ENCODE measurements around the gene RNF220. TPM values are rescaled to one million over a fixed set of nuclear protein-coding genes. Genes with fewer than 3 reads are reported as not detected.

RNF220 gene
- total and polyA plus RNA-seq, 2 donors (not counting 3 experiments of a cell fraction or from before 2014, with no cell fraction given) = 62.7 to 66.6 TPM

DNA sequence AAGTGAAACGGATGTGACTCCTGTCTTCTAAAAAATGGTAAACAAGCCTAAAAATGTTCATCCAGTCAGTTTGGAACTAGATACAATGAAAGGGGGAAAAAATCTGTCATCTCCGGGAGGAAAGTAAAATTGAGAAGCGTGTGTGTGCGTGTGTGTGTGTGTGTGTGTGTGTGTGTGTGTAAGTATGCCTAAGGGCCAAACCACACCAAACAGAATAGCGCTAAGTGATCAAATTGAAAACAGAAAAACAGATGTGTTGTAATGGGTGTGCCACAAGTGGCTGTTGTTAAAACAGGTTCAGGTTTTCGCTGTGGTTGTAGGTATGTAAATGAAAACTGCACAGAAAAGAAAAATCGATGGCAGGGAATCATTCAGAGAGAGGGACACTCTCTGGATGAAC is 106.7 kb downstream of the RNF220 start:
- no peak overlapping the region for H2AFZ ChIP-seq (ENCODE audit: low read depth, low read length)
- ChIA-PET POLR2A (no interaction called here), CTCF (interaction anchor here (2.0 kb wide), 1 partner anchor 134 kb away, joined by 8 read pairs; no protein-coding TSS in a partner anchor)
- no peaks in the 10 kb centered on the region for H3K9me3 ChIP-seq (replicated peaks; ENCODE audit: control insufficient read depth, insufficient read depth, low read length)
- H4K20me1 ChIP-seq (replicated peaks; ENCODE audit: control insufficient read depth, extremely low read depth, insufficient read depth, low read length) = no peaks in the 10 kb centered on the region
- no peaks in the 10 kb centered on the region for H3K9me1 ChIP-seq (replicated peaks; ENCODE audit: control insufficient read depth, extremely low read depth, insufficient read depth, low read length)
- FAIRE-seq (no peak), DNase-seq (ENCODE audit: low read depth, low spot score) (no peak)
- H3K9ac ChIP-seq (replicated peaks; ENCODE audit: extremely low read depth, insufficient read depth, low read length) = no peak overlapping the region
- peaks cover 33 to 36% of the 10 kb centered on the region in 2 experiments for H3K27me3 ChIP-seq (ENCODE audit: control insufficient read depth in 2 of 2, insufficient read depth in 2 of 2, low read length in 2 of 2)
- no peaks in the 10 kb centered on the region for H3K79me2 ChIP-seq (ENCODE audit: control insufficient read depth, insufficient read depth, low read length)
- TF ChIP-seq CTCF (IDR thresholded peaks at IDR 0.05; ENCODE audit: extremely low read depth in 1 of 2, insufficient read depth in 1 of 2, low read depth in 1 of 2, low read length in 2 of 2) (no peak), POLR2A (IDR thresholded peaks at IDR 0.05; ENCODE audit: low read depth, low read length) (no peak), MYC (IDR thresholded peaks at IDR 0.05; ENCODE audit: low read depth, low read length) (no peak), GATA2 (IDR thresholded peaks at IDR 0.05; ENCODE audit: insufficient read depth, insufficient read length, low read depth, low read length) (no peak), EZH2 (IDR thresholded peaks at IDR 0.05; ENCODE audit: borderline replicate concordance, low read depth, low read length, severe bottlenecking) (no peak), POLR2AphosphoS5 (IDR thresholded peaks at IDR 0.05; ENCODE audit: insufficient read depth, low read depth, low read length) (no peak), JUN (IDR thresholded peaks at IDR 0.05; ENCODE audit: borderline replicate concordance, insufficient read depth, insufficient read length, low read depth) (no peak), MAX (IDR thresholded peaks at IDR 0.05; ENCODE audit: insufficient read depth, insufficient read length) (no peak)
- intact Hi-C loops (cut with micrococcal nuclease) (no loop called here), dilution Hi-C loops (cut with MboI; ENCODE audit: extremely low pct_ligation_motif_present, low sequenced_read_pairs) (no loop called here)
- H3K4me1 ChIP-seq (ENCODE audit: control insufficient read depth, extremely low read depth, insufficient read depth, low read length) = no peaks in the 10 kb centered on the region
- H3K4me2 ChIP-seq (ENCODE audit: insufficient read depth, low read length) = no peak overlapping the region
- BruUV-seq (replicated peaks) = no TSS peak
- H3K27ac ChIP-seq (ENCODE audit: insufficient read depth, low read depth, low read length) = no peak overlapping the region
- H3K4me3 ChIP-seq (replicated peaks in 1 of 3; ENCODE audit: insufficient read depth in 1 of 3, low read depth in 1 of 3, low read length in 3 of 3) = no peak overlapping the region
- no peaks in the 10 kb centered on the region for H3K36me3 ChIP-seq (ENCODE audit: control insufficient read depth in 2 of 2, extremely low read depth in 1 of 2, insufficient read depth in 2 of 2, low read length in 2 of 2)
